Measurements from ENCODE around the gene ADAMTS12.
"Not testable (repeated sequence)": the region's sequence is repeated elsewhere in the genome, so short reads cannot be mapped to it uniquely, and the experiment has no call there.

ADAMTS12 gene

GRCh38 chr5:33538201-33538600 lies 353.6 kb downstream of the ADAMTS12 start:
- DNase-seq (ENCODE audit: low spot score): no peak

GRCh38 chr5:33537240-33537639 lies 354.6 kb downstream of the ADAMTS12 start:
- no peak for DNase-seq (ENCODE audit: low spot score)

- DNase-seq (ENCODE audit: low spot score): no peak
Measured at GRCh38 chr5:33536802-33537201, 355.0 kb downstream of the ADAMTS12 start.

GRCh38 chr5:33531824-33532223 lies 360.0 kb downstream of the ADAMTS12 start:
- no peak for DNase-seq (ENCODE audit: low spot score)

- no peak for DNase-seq (ENCODE audit: low spot score)
Measured at GRCh38 chr5:33531037-33531298, 360.8 kb downstream of the ADAMTS12 start.

GRCh38 chr5:33530183-33531036 lies 361.4 kb downstream of the ADAMTS12 start:
- no peak for DNase-seq (ENCODE audit: low spot score)

GRCh38 chr5:33527696-33528095 lies 364.1 kb downstream of the ADAMTS12 start:
- DNase-seq (ENCODE audit: low spot score): no peak

- DNase-seq (ENCODE audit: low spot score): no peak
Measured at GRCh38 chr5:33526755-33527154, 365.0 kb downstream of the ADAMTS12 start.

- peak; percentile 47 for DNase-seq (ENCODE audit: low spot score)
Measured at GRCh38 chr5:33524476-33524875, 367.3 kb downstream of the ADAMTS12 start.

GRCh38 chr5:33523208-33523771 lies 368.5 kb downstream of the ADAMTS12 start:
- DNase-seq (ENCODE audit: low spot score): no peak

GRCh38 chr5:33516421-33516820 lies 375.4 kb downstream of the ADAMTS12 start:
- no peak for DNase-seq (ENCODE audit: low spot score)

GRCh38 chr5:33515366-33515765 lies 376.4 kb downstream of the ADAMTS12 start:
- DNase-seq (ENCODE audit: low spot score): not testable (repeated sequence)

- DNase-seq (ENCODE audit: low spot score): no peak
Measured at GRCh38 chr5:33513462-33514185, 378.2 kb downstream of the ADAMTS12 start.

- DNase-seq (ENCODE audit: low spot score): no peak
Measured at GRCh38 chr5:33509036-33509435, 382.8 kb downstream of the ADAMTS12 start.

GRCh38 chr5:33507426-33507825 lies 384.4 kb downstream of the ADAMTS12 start:
- DNase-seq (ENCODE audit: low spot score): no peak

- no peak for DNase-seq (ENCODE audit: low spot score)
Measured at GRCh38 chr5:33504570-33504969, 387.2 kb downstream of the ADAMTS12 start.

GRCh38 chr5:33501899-33502298 lies 389.9 kb downstream of the ADAMTS12 start:
- DNase-seq (ENCODE audit: low spot score): no peak

GRCh38 chr5:33501260-33501659 lies 390.5 kb downstream of the ADAMTS12 start:
- DNase-seq (ENCODE audit: low spot score): no peak

GRCh38 chr5:33494466-33494865 lies 397.3 kb downstream of the ADAMTS12 start:
- DNase-seq (ENCODE audit: low spot score): no peak

GRCh38 chr5:33491941-33492340 lies 399.8 kb downstream of the ADAMTS12 start:
- no peak for DNase-seq (ENCODE audit: low spot score)

- no peak for DNase-seq (ENCODE audit: low spot score)
Measured at GRCh38 chr5:33490071-33490665, 401.6 kb downstream of the ADAMTS12 start.

- DNase-seq (ENCODE audit: low spot score): no peak
Measured at GRCh38 chr5:33489481-33490067, 402.2 kb downstream of the ADAMTS12 start.

Data from SK-N-DZ (cell line).